Heart left ventricle (tissue), 13 donors: Measurements from ENCODE around the gene POLR2A.

Experiments
- POLR2A ChIP-seq, 2 donors: fragments of 450-650 bp; IDR thresholded peaks; one replicate each; pipeline ENCODE4 v1.6.1; 2017; ENCODE audit warnings: antibody characterized with exemption in 2 of 2, mild to moderate bottlenecking in 2 of 2, moderate library complexity in 2 of 2
- TF ChIP-seq, protein P1 (sequence below), 12 donors: fragments of 200-600 bp; sonication (generic) in 4 of 12; IDR thresholded peaks; one replicate each; pipeline versions ENCODE4 v1.5.0 to v1.8.0; 2018 to 2022; ENCODE audit warnings: antibody characterized with exemption in 12 of 12, mild to moderate bottlenecking in 5 of 12
- donor health status: ischemic (EF 13 %, LVEDD 7.1; RV severe dilation, severe dysfunction).
- donor health status: DM: no; HTN: yes; CAD: no.
- donor health status: DM: no; HTN: no; CAD: no.
- donor health status: ischemic (EF 25% LVEDD 6.9; RV normal size, moderate dysfunction).
- donor health status: ischemic (EF 25% LVEDD 5.7; RV mildly dilated, moderate dysfunction).
- donor health status: ischemic (EF 35%, LVEDD 5.7; RV mildly dilated, moderate dysfunction).
- donor health status: nonischemic (EF 11% LVEDD 7.7; RV severe dilation, severe dysfunction).
- donor health status: DM: yes; HTN: yes; CAD: no.
- donor health status: PGD.
- donor health status: ischemic (EF 29% LVEDD 5.4; RV normal size, mild dysfunction).
- donor health status: nonischemic (EF 23%, LVEDD 6.1; RV moderate dilation, normal function).

DNA sequence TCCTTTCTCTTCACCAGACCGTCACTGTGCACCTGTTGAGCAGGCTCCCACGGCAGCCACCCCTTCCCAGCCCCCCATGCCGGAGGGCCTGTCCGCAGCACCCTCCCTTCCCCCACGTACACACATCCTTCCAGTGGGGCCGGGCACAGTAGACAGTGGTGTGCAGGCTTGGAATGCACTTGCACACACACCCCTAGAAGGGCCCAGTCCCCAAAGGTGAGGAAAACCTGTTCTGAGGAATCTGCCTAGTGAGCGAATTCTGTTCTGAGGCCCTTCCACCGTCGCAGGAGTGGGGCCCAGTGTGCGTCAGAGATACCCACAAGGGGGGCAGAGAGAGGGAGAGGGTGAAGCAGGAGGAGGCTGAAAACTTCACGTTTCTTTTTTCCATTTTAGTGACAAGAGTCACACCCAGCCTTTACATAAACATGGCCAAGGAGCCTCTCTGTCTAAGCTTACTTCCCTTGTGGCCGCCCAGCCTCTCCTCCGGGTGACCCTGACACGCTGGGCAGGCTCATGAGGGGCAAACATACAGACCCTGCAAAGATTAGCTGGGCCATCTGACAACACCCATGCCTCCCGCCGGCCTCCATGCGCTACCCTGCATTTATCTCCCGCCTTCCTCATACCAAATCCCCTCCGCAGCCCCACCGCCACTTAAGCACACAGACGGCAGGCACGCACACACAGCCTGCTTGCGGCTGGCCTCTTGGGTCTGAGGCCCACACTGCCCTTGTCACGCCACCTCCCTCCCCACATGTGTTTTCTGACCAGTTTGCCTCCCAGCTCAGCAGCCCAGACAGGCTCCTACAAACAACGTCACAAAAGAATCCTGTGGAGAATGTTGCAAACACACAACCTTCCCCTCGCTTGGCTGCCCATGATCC is 6.5 kb upstream of the POLR2A start:
- TF ChIP-seq, protein P1, sequence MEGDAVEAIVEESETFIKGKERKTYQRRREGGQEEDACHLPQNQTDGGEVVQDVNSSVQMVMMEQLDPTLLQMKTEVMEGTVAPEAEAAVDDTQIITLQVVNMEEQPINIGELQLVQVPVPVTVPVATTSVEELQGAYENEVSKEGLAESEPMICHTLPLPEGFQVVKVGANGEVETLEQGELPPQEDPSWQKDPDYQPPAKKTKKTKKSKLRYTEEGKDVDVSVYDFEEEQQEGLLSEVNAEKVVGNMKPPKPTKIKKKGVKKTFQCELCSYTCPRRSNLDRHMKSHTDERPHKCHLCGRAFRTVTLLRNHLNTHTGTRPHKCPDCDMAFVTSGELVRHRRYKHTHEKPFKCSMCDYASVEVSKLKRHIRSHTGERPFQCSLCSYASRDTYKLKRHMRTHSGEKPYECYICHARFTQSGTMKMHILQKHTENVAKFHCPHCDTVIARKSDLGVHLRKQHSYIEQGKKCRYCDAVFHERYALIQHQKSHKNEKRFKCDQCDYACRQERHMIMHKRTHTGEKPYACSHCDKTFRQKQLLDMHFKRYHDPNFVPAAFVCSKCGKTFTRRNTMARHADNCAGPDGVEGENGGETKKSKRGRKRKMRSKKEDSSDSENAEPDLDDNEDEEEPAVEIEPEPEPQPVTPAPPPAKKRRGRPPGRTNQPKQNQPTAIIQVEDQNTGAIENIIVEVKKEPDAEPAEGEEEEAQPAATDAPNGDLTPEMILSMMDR (IDR thresholded peaks at IDR 0.05) = no peak
- no peak for TF ChIP-seq POLR2A (IDR thresholded peaks at IDR 0.05)
